Lung (tissue), 16 donors: ENCODE results near the gene COX20. TPM values are rescaled to one million over a fixed set of nuclear protein-coding genes. Genes with fewer than 3 reads are reported as not detected.

Experiments
- ATAC-seq: fragments of 200-7000 bp; cut with Tn5 transposase; one replicate; pipeline ENCODE4 v1.9.1; 2020; ENCODE audit warnings: moderate number of reproducible peaks; ENCODE audit not compliant: insufficient read depth, low FRiP score
- DNase-seq, 3 donors: peaks; one replicate each; pipeline ENCODE4 v3.0.0-alpha.2; 2013 to 2017
- H3K27ac ChIP-seq, 2 donors: one replicate each; pipeline ENCODE4 v1.5.1; 2013; ENCODE audit warnings: mild to moderate bottlenecking in 2 of 2, moderate library complexity in 2 of 2, control low read depth in 1 of 2, inconsistent platforms in 1 of 2, low read depth in 1 of 2, low read length in 1 of 2
- H3K27me3 ChIP-seq, 3 donors: one replicate each; pipeline ENCODE4 v1.5.1; 2013; ENCODE audit warnings: low read length in 2 of 3; ENCODE audit not compliant: control insufficient read depth in 3 of 3, insufficient read depth in 3 of 3
- H3K36me3 ChIP-seq, 4 donors: one replicate each; pipeline ENCODE4 v1.5.1; 2013; ENCODE audit warnings: low read length in 4 of 4, mild to moderate bottlenecking in 1 of 4, moderate library complexity in 1 of 4; ENCODE audit not compliant: control insufficient read depth in 4 of 4, insufficient read depth in 4 of 4
- H3K4me1 ChIP-seq, 5 donors: one replicate each; pipeline ENCODE4 v1.5.1; 2013; ENCODE audit warnings: low read length in 5 of 5, mild to moderate bottlenecking in 2 of 5, moderate library complexity in 1 of 5; ENCODE audit not compliant: control insufficient read depth in 5 of 5, insufficient read depth in 5 of 5
- H3K4me3 ChIP-seq: one replicate; pipeline ENCODE4 v1.5.1; 2013; ENCODE audit warnings: mild to moderate bottlenecking, control low read depth, moderate library complexity
- H3K9ac ChIP-seq, 2 donors: one replicate each; pipeline ENCODE4 v1.5.1; 2013; ENCODE audit warnings: low read length in 2 of 2, control low read depth in 1 of 2; ENCODE audit not compliant: insufficient read depth in 1 of 2
- H3K9me3 ChIP-seq, 4 donors: one replicate each; pipeline ENCODE4 v1.5.1; 2013; ENCODE audit warnings: low read length in 3 of 4, mild to moderate bottlenecking in 1 of 4, moderate library complexity in 1 of 4; ENCODE audit not compliant: control insufficient read depth in 4 of 4, insufficient read depth in 3 of 4
- CTCF ChIP-seq: IDR thresholded peaks from 2 replicates; pipeline ENCODE4 v1.5.1; 2012; ENCODE audit warnings: mild to moderate bottlenecking; ENCODE audit errors: control extremely low read depth, extremely low read depth
- WGBS, 2 donors: extraction: QIAGEN DNeasy Blood & Tissue Kit; methylation state at CpG; one replicate each; pipeline ENCODE4 v1.1.7; 2013; 5-methylcytosine and 5-hydroxymethylcytosine counted together
- long read RNA-seq, 5 donors: transcript quantifications; one replicate each; lab custom pipeline, GENCODE V29; 2026
- polyA plus RNA-seq, 2 donors: library from polyadenylated mRNA; stranded (reverse); fragments of 200-250 nt; gene quantifications; one replicate each; pipeline ENCODE4 v1.2.1, GENCODE V29; 2013
- total RNA-seq, 2 donors: library from RNA; depleted of rRNA in 1 of 2; stranded (reverse); fragments of >200 nt in 1 of 2; gene quantifications; one replicate each; pipeline ENCODE4 v1.2.1, GENCODE V29; 2014 to 2021
- donor health status: control.
- donor health status: control.
- donor health status: Bipolar disorder and iron deficiency.
- donor health status: healthy.
- donor health status: DM: yes; HTN: yes; CAD: no.

COX20 gene
- total RNA-seq (10 to 100 TPM; 29.8 to 32.8 TPM), polyA plus RNA-seq (10 to 100 TPM; 23.4 to 53.2 TPM)
- long read RNA-seq, donor 1, transcript COX20-202 (3 exons, 1,005 nt), result minor isoform, 20 of 521 reads
- long read RNA-seq, donor 1, transcript COX20-203 (4 exons, 2,631 nt), result major isoform, 62 of 521 reads
- long read RNA-seq, donor 1, transcript COX20-204 (3 exons, 2,616 nt), result minor isoform, 9 of 521 reads
- long read RNA-seq, donor 1, partial matches to known transcripts, result 368 of 521 reads
- long read RNA-seq, donor 1, other reads (novel, unspliced or antisense), result 58 of 521 reads
- long read RNA-seq, donor 2, transcript COX20-203 (4 exons, 2,631 nt), result minor isoform, 10 of 40 reads
- long read RNA-seq, donor 2, transcript COX20-202 (3 exons, 1,005 nt), result major isoform, 27 of 40 reads
- long read RNA-seq, donor 2, partial matches to known transcripts, result 0 of 40 reads
- long read RNA-seq, donor 2, other reads (novel, unspliced or antisense), result 0 of 40 reads
- long read RNA-seq, donor 3, transcript COX20-202 (3 exons, 1,005 nt), result major isoform, 22 of 57 reads
- long read RNA-seq, donor 3, transcript COX20-203 (4 exons, 2,631 nt), result minor isoform, 11 of 57 reads
- long read RNA-seq, donor 3, transcript COX20-204 (3 exons, 2,616 nt), result minor isoform, 9 of 57 reads
- long read RNA-seq, donor 3, partial matches to known transcripts, result 14 of 57 reads
- long read RNA-seq, donor 3, other reads (novel, unspliced or antisense), result 0 of 57 reads
- long read RNA-seq, donor 4, transcript COX20-202 (3 exons, 1,005 nt), result minor isoform, 11 of 782 reads
- long read RNA-seq, donor 4, transcript COX20-203 (4 exons, 2,631 nt), result major isoform, 19 of 782 reads
- long read RNA-seq, donor 4, partial matches to known transcripts, result 733 of 782 reads
- long read RNA-seq, donor 4, other reads (novel, unspliced or antisense), result 14 of 782 reads
- long read RNA-seq, donor 5, transcript COX20-203 (4 exons, 2,631 nt), result major isoform, 57 of 107 reads
- long read RNA-seq, donor 5, transcript COX20-202 (3 exons, 1,005 nt), result minor isoform, 47 of 107 reads
- long read RNA-seq, donor 5, partial matches to known transcripts, result 0 of 107 reads
- long read RNA-seq, donor 5, other reads (novel, unspliced or antisense), result 0 of 107 reads

- H3K36me3 ChIP-seq, result peaks cover 1 to 9% (median 3%) of the 10 kb centered on the region in 4 donors
- H3K27me3 ChIP-seq, result no peaks in the 10 kb centered on the region
- WGBS, 2 donors, result 0% methylated on average over 55 to 77 of the region's 77 CpGs
- peaks cover 0 to 31% (median 5%) of the 10 kb centered on the region in 5 donors for H3K4me1 ChIP-seq
- TF ChIP-seq CTCF, result no peak
- peak within 1 kb of the TSS; percentile 85 for H3K4me3 ChIP-seq
- H3K9me3 ChIP-seq, result no peaks in the 10 kb centered on the region
- DNase-seq (peak in 2 of 3 donors; percentile 96 to 97), ATAC-seq (peak; percentile 91)
- peak within 1 kb of the TSS; percentile 95 to 100 for H3K27ac ChIP-seq
- H3K9ac ChIP-seq, result peak within 1 kb of the TSS; percentile 85 to 99
These were observed at the start of gene COX20 for GRCh38 chr1:244835276-244836134. Gene COX20 (plus strand): TSS chr1:244835658. CDS start chr1:244835715, 57 bp downstream.

- Histone ChIP-seq H3K36me3 (no peaks in the 10 kb centered on the region), H3K4me1 (peaks cover 0 to 7% (median 0%) of the 10 kb centered on the region in 5 donors), H3K27me3 (no peaks in the 10 kb centered on the region), H3K9me3 (no peaks in the 10 kb centered on the region), H3K4me3 (no peak overlapping the region), H3K27ac (no peak overlapping the region), H3K9ac (no peak overlapping the region)
- DNase-seq (no peak), ATAC-seq (no peak)
- no peak for TF ChIP-seq CTCF
- WGBS, 2 donors, result 71 to 79% methylated on average over 23 of the region's 23 CpGs
These were observed 46.8 kb upstream of the COX20 start for GRCh38 chr1:244788493-244789275.

GRCh38 chr1:244789276-244789580 lies 46.2 kb upstream of the COX20 start:
- Histone ChIP-seq H3K9me3 (no peaks in the 10 kb centered on the region), H3K4me1 (peaks cover 0 to 7% (median 0%) of the 10 kb centered on the region in 5 donors), H3K9ac (no peak overlapping the region), H3K36me3 (no peaks in the 10 kb centered on the region), H3K4me3 (no peak overlapping the region), H3K27ac (no peak overlapping the region), H3K27me3 (no peaks in the 10 kb centered on the region)
- ATAC-seq (no peak), DNase-seq (no peak)
- 52 to 68% methylated on average over 4 of the region's 4 CpGs for WGBS, 2 donors
- no peak for TF ChIP-seq CTCF
